ENCODE data around the gene NUDT2.

- TF ChIP-seq EZH2 (IDR thresholded peaks at IDR 0.05; ENCODE audit: borderline replicate concordance) (no peak), CTCF (IDR thresholded peaks at IDR 0.05; ENCODE audit: poor library complexity) (no peak), EZH2phosphoT487 (IDR thresholded peaks at IDR 0.05; ENCODE audit: low read depth, severe bottlenecking, unreplicated experiment) (no peak)
Measured at GRCh38 chr9:34292552-34292951, 36.8 kb upstream of the NUDT2 start.

Data from hepatocyte (in vitro differentiated cells).